GM21390 (cell line): Measurements from ENCODE around the gene ZMIZ1.
A peak's percentile ranks its signal among the peaks of the same experiment; 100 is the strongest.

Source experiments
- ATAC-seq: cut with Tn5 transposase; IDR thresholded peaks from one replicate; pipeline ENCODE4 v1.9.1; 2021; ENCODE audit not compliant: unreplicated experiment

Gene ZMIZ1

DNA sequence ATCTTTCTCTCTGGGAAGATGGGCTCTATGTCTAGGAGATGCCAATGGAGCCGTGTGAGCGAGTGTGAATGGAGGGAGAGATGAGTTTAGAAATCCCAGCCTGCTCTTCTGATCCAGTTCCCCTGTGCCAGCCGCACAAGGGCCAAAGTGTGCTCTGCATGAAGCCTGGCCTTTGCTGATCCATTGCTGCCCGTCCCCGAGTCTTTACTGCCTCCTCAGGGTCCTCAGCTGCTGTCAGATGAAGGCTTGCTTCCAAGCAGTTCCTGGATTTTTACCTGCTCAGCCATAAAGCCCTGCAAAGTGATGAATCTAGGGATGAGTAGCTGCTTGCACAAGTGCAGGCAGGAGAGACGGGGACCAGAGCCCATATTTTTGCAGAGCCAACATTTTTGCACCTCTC is 115.9 kb downstream of the ZMIZ1 start:
- no peak for ATAC-seq

DNA sequence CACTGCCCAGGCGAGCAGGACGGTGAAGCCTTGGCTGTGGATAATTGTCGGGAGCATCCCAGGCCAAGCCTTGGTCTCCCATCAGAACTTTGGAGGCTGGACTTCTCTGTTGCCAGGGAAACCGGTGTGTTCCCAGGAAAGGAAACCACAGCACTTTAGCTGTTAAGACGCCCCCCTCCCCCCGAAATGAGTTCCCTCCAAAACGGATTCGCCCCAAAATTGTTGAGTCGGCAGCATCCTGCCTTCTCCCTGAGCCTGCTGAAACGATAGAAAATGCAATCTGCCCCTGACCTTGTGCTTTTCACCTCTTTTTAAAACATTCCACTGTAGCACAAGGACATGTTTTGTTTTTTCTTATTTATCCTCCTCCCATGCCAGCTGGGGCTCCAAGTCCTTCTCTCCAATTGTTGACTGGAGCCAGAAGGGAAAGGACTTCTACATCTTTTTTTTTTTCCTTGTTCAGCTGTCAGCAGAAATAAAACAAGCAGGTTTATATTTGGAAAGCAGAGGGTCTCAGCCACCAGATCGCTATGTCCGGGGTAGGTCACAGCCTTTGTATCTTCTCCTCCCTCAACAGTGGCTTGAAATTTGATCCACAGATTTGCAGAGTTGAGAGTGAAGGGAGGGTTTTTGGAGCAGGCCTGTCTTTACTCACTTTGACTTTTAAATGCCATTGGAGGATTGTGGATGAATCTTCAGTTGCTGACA is 116.5 kb downstream of the ZMIZ1 start:
- ATAC-seq: no peak

DNA sequence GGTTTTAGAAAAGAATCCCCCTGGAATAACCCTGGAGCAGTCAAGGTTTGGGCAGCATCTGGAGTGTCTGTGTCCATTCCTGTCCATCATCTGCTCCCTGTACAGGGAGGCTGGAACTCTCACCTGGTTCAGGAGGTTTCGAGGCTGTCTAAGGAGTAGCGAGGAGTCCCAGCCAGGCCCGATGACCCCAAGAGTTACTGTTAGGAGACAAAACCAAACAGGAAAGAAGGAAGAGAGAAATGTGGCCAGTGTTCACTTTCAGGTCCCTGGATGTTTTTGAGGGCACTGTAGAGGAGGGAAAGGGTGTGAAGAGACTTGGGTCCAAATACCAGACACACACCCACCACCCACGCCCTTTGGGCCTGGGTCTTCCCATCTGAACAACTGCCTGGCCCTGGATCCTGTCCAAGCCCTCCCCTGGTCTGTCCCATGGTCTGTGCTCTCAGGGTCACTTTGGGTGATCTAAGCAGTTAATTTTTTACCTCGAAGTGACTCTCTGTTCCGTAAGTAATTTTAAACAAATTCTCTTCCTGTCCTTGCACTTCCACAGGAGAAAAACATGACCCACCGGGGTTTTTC is 117.1 kb downstream of the ZMIZ1 start:
- ATAC-seq: no peak

DNA sequence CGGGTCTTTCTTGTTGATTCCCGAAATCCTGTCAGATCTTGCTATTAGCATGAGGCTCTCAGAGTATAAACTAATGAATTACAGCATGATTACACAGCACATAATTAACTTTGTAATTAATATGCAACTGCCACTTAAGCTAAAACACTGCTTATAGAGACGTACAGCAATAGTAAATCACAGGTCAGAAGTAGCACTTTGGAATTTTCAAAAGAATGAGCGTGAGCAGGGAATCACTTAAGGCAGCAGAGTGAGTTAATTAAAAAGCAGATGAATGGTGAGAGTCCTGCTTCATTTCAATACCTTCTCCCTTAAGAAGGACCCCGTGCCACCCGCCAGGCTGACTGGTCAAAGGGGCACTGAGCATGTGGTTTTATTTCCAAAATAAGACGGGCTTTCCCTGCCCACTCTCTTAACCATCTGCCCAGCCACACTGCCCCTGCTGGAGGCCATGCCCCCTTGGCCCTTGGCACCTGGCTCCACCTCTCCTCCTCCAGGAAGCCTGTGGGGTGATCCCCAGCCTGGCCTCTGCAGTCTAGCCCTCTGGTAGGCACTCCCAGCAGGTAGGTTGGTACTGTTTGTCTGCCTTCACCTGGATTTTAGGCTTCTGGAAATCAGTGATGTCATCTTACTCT is 117.8 kb downstream of the ZMIZ1 start:
- no peak for ATAC-seq

DNA sequence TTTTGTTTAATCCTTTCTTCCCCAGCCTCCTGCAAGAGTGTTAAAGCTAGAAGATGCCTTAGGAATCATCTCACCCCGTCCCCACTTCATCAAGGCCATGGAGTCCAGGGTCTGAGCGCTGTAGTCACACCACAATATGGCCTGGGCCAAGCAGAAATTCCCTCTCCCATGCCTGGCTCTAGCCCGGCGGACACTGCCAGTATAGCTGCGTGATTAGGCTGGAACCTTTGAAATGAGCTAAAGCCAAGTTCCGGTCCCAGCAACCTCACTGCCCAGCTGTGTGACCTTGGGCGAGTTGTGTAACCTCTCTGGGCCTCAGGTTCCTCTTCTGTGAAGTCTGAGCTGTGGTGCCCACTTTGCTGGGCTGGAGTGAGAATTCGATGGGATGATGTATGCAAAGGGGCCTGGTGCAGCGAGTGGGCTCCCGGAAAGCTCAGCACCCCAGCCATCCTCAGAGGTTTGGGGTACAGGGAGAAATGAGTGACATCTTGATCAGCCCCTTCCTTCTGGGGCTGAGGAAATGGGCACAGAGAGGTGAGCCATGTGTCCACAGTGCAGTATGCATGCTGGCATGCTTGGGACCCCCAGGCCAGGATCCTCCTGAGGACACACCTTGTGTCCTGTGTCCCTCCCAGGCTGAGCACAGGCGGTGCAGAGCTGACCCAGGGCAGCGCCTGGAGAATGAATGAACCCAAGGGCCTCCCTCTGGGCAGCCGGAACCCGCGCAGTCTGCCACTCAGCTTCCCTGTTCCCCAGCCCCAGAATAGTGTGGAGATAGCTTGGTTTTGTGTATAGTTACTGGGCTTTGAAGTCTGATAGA is 118.6 kb downstream of the ZMIZ1 start:
- ATAC-seq: no peak

DNA sequence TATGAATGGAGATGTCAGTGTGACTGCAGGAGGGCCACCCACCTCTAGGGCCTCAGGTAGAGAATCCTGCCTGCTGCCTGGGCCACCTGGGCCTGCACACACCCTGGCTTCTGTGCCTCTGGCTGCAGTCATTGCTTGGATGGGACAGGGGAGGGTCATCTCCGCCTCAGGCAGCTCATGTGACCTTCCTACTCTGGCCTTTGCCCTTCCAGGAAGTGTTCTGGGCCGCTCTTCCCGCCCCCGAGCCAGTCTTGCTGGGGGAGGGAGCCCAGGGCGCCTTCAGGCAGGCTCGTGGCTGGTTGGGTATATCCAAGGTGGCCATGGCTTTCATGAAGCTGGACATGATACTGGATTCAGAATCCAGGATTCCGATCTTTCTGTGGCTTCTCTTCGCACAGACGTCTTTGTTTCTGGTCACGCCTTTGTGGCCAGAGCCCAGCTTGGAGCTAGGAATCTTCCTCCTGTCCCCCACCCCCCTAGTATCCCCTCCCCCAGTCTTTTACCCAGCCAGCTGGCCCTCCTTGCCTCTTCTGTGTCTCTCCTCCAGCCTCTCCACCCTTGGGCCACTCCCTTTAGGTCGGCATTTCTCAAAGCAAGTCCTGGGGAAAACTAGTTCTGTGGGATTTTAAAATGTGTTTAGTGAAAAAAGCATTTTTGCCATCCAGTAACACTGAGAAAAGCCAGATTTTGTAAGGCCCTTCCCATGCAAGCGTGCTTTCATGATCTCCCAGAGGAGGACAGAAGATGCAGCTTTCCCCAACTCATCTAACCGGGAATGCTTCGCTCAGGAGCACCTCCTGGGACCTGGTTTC is 119.6 kb downstream of the ZMIZ1 start:
- no peak for ATAC-seq

DNA sequence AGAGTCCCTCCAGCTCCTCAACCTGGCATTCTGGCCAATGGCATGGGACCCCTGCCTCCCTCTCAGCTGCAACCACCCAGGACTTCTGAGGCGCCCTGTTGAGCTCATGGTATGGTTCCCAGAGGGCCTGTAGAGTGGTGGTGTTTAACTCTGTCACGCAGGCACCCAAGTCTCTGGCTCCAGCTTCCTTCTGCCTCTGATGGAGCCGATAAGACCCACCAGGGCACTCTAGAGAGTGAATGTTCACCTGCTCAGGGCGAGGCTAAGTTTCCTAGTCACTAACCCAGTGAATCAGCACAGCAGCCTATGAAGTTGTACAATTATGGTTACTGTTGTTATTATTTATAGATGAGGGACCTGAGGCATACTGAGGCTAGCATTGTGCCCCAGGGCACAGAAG is 120.4 kb downstream of the ZMIZ1 start:
- no peak for ATAC-seq

DNA sequence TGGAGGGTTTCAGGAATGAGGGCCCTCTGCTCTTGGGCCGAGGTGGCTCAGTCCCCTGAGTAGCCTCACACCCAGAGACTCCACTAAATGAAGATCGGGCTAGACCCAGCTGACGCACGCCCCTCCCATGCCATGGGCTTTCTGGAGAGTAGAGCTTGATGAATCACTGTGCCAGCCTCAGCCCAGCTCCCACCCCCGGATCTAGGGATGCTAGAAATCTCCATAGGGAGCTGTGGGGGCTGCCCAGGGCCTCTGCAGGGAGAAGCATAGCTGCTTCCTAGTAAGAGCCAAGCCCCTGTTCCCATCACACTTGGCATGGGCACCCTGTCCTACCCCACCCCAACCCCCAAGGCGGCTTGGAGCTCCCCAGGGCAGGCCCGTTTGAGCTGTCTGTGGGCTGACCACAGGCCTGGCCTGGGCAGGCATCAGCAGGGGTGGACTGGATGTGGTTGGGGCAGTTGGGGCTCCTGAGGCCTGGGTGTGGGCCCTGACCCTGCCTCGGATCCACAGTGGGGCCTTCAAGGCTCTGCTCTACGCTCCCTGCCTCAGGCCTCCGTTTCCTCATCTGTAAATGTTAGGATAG is 121.2 kb downstream of the ZMIZ1 start:
- no peak for ATAC-seq

DNA sequence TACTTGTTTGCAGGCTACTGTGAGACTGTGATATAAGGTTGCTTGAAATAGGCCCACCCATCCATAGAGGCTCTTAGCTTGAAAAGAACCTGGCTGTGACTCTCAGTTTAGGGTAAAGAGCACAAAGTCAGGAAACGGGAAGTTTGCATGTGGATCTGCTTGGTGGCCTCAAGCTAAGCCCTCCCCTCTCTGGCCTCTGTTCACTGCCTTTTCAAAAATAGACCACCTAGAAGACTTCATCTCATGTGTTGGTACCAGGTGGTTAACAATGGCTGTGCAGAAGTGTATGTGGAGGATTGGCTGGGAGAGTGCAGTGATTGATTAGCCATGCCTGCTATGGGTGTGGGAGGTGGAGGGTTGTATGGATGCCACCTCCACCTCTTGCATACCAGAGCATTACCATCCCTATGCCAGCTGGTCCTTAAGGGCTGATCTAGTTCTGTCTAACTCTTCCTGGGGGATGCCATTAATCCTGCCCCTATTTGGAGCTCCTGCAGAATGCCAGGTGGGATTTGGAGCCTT is 122.0 kb downstream of the ZMIZ1 start:
- no peak for ATAC-seq

DNA sequence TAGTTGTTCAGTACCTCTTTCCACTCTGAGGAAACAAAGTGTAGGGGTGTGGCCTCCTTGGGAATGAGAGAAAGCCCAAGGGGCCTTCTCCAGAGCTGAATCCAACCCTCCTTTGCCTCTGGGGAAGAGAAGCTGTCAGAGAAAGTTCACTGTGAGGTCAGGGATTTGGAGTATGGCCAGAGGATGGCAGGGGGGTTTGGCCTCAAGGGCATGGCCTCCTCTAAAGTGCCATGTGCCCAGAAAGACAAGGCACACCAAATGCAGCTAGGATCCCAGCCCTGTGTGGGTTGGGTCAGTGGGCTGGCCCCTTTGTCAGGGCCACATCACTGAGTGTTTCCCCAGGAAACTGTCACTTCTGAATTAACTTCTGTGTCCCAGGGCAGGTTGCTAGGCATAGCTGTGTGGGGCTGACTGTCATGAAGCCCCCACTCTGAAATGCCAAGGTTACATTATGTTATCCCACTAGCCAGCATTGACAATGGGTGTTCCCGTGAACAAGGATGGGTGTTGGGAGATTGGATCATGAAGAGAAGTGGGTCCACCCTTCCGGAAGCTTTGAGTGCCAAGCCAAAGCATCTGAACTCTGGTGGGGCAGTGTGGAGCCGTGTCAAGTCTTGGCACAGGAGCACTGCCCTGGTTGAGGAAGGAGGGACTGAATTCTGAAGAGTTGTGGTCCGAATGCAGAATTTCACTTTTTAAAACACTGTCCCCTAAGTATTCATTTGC is 123.3 kb downstream of the ZMIZ1 start:
- ATAC-seq: no peak

DNA sequence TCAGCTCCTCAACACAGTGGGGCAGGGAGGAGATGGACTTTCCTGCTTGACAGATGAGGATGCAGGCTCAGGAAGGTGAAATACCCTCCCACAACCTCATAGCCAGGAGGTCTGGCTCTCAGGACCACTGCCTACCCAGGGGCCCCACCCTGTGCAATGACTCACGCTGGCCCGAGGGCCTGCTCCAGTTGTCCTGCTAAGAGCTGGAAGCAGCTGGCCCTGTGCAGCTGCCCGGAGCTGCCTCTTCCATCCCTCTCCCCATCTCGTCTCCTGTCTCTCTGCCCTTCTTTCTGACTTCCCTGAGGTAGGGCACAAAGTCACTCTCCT is 123.9 kb downstream of the ZMIZ1 start:
- ATAC-seq: no peak

DNA sequence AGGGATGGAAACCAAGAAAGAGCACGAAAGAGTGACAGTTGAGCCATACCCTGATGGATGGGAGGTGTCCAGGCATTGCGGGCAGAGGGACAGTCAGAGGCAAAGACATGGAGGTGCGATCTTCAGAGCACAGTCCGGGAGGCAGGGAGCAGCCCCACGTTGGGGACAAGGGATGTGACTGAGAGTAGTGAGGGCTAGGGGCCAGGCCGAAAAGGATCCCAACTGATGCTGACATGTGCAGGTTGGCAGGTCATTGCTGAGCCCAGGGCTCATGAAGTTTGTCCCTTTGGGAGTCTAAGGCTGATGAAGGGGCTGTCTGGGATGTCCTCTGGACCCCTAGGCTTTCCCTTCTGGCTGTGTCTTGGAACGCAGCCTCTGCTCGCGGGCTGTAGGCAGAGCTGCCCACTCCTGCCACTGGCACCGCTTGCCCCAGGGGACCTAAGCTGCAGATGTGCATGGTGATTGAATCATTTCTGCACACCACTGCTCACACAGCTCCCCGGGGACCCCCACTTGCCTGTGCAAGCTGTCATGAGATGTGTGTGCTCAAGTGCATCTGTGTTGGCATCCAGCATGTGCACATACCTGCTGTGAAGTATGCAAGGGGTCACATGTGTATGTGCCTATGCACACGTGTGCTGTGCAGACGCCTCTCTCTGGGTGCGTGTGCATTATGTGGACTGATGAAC is 125.1 kb downstream of the ZMIZ1 start:
- no peak for ATAC-seq

DNA sequence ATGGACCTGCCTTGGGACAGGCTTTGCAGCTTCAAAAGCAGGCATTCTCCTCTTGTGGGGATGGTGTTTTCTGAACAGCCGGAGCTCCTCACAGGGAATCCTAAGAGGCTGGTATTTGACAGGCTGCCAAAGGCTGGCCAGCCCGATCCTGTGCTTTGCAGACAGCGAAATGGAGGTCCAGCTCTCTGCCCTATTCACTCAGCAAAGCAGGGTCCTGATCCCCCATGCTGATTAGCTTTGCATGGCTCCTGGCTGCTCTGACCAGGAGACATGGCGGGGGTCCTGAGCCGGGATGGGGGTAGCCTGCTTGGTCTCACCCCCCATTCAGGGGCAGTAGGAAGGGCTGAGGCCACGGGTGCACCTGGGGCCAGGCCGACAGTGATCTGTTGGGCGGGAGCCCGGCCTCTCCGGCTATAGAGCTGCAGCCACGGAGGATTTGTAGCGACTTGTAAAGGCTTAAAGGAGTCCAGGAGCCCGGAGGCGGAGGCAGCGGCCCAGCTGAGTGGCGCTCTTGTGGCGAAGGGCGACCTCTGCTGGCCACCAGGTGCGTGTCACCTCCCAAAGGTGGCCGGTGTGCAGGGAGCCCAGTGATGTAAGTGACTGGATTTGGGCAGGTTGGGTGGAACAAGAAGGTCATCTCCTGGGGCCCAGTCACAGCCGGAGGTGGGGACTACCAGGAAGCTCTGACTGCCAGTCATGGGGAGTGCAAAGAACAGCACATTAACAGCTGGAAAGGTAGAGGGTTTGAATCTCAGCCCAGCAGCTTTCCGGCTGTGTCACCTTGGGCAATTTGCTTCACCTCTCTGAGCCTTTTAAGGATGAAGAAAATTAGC is 126.5 kb downstream of the ZMIZ1 start:
- peak; percentile 82 for ATAC-seq

DNA sequence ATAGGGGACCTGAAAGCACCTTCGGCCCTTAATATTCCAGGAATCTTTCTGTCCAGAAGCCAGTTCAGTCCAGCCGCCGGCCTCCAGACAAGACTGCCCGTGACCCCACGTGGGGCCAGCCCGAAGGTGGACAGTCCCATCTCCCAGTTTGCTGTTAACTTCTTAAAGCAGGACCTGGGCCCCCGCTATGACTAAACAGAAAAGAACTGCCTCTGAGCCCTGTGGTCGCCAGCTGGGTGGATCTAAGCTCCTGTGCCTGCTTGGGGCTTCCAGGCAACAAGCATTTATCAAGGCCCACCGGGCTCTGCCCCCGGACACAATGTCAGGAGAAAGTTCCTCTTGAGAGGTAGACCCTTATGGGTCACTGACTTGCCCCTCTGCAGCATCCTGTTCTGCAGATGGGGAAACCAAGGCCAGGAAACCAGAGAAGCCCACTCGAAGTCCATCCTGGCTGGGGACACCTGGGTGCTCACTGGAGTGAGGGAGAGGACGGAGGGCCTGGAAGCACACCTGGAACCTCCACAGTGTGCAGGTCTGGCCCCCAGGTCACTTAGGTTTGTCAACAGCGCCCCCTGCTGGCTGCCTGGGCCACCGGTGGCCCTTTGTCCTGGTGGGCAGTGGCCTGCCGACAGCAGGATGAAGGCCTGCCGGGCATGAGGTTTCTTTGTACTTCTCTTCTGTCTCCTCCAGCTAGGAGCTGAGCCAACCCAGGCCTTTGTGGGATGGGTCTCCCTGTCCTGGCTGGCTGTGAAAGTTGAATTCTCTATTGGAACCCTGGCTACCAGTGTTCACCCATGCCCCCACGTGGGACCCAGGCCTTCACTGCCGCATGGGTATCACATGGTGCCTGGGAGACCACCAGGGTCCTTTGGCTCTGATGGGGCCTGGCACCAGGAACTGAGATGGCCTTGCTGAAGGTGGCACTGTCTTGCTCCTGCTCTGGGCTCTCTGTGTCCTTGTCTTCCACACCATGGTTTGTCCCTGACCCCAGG is 128.0 kb downstream of the ZMIZ1 start:
- ATAC-seq: peak; percentile 57

DNA sequence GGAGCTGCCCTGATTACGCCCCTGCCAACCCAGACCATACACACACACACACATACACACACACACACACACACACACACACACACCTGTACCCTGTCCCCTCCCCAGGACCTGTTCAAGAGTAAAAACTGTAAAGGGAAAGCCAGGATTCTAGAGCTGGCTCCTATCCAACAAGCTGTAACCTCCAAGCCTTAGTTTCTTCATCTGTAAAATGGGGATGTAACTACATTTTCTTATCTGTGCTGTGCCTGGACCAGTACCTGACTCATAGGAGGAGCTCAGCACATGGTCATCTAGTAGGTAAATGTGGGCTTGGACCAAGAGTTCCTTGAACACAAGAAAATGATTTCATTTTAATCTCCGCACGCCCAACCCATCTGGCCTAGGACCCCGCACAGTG is 128.8 kb downstream of the ZMIZ1 start:
- no peak for ATAC-seq

DNA sequence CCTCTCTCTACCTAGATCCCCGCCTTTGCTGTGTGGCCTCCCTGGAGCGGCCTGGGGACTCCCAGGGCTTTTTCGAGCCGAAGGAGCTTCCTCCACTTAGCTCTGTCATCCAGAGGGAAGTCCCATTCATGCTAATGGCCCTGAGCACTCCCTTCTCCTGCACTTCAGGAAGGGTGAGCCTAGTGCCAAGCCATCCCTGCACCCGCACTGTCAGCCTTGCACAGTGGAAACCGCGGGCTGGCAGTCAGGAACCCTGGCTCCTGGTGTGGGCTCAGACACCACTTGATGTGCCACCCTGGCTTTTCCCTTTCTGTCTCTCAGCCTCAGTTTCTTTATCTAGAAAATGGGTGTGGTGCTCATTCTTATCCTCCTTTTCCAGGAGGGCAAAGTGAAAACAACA is 131.6 kb downstream of the ZMIZ1 start:
- no peak for ATAC-seq

DNA sequence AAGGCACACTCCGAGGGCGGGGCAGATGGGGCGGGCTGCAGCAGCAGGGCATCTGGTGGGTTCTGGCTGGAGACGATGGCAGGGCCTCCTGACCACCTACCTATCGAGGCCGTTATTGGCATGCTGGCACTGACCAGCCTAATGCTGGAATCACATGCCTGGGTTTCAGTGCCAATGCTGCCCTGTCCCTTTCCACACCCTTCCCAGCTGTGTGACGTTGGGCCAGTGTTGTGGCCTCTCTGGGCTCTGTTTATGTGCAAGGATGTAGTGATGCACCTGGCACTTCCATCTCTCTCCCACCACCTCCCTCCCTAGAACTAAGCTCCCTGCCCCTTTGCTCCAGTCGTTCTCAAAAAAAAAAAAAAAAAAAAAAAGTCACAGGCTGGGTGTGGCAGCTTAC is 132.9 kb downstream of the ZMIZ1 start:
- ATAC-seq: no peak
